GM19025 (cell line): ENCODE data around the gene DRGX.

Source experiments
- ATAC-seq: cut with Tn5 transposase; IDR thresholded peaks from one replicate; pipeline ENCODE4 v1.9.1; 2021; ENCODE audit warnings: mild to moderate bottlenecking, low read depth, moderate library complexity; ENCODE audit not compliant: unreplicated experiment

The DRGX gene

GRCh38 chr10:49395741-49396665, at the start of gene DRGX:
Gene DRGX, minus strand, starts transcription at chr10:49396089. Its CDS starts 649 bp downstream, at chr10:49395440.
- ATAC-seq = no peak

- no peak for ATAC-seq
These were observed 48.5 kb upstream of the DRGX start for GRCh38 chr10:49444349-49444748.

GRCh38 chr10:49442863-49443262, 47.0 kb upstream of the DRGX start:
- ATAC-seq = no peak

- ATAC-seq = no peak
These were observed 45.9 kb upstream of the DRGX start for GRCh38 chr10:49441488-49442476.

- no peak for ATAC-seq
These were observed 39.3 kb upstream of the DRGX start for GRCh38 chr10:49435225-49435624.

- no peak for ATAC-seq
These were observed 37.2 kb upstream of the DRGX start for GRCh38 chr10:49433069-49433468.

- no peak for ATAC-seq
These were observed 35.5 kb upstream of the DRGX start for GRCh38 chr10:49431426-49431825.

GRCh38 chr10:49429458-49429857, 33.6 kb upstream of the DRGX start:
- ATAC-seq = no peak

- no peak for ATAC-seq
These were observed 30.8 kb upstream of the DRGX start for GRCh38 chr10:49426490-49427360.

GRCh38 chr10:49419005-49419404, 23.1 kb upstream of the DRGX start:
- no peak for ATAC-seq

GRCh38 chr10:49418328-49418727, 22.4 kb upstream of the DRGX start:
- no peak for ATAC-seq

- ATAC-seq = no peak
These were observed 22.1 kb upstream of the DRGX start for GRCh38 chr10:49418053-49418326.

GRCh38 chr10:49417311-49418052, 21.6 kb upstream of the DRGX start:
- ATAC-seq = no peak

GRCh38 chr10:49415846-49416245, 20.0 kb upstream of the DRGX start:
- no peak for ATAC-seq

- ATAC-seq = no peak
These were observed 19.2 kb upstream of the DRGX start for GRCh38 chr10:49415109-49415508.

- ATAC-seq = no peak
These were observed 18.6 kb upstream of the DRGX start for GRCh38 chr10:49414496-49414895.

GRCh38 chr10:49412571-49412970, 16.7 kb upstream of the DRGX start:
- no peak for ATAC-seq

- no peak for ATAC-seq
These were observed 14.6 kb upstream of the DRGX start for GRCh38 chr10:49410365-49411074.

- no peak for ATAC-seq
These were observed 13.9 kb upstream of the DRGX start for GRCh38 chr10:49409755-49410154.
